ENCODE results near the gene DIAPH3.

The DIAPH3 gene

DNA sequence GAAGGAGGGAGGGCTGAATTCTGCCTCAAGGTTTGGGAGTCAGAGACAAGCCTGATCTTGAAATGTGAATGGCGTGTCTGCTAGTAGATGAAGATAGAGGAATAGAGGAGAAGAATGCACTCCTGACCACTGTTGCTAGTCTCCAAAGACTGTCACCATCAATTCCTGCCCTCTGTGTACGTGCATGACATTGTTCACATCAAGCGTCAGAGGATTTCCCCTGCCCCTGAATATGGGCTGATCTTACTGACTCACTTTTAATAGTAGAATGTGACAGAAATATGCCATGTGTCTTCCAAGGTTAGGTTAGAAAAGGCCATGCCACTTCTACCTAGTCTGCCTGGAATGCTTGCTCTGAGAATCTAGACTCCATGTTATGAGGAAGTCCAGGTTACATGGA, 538.6 kb downstream of the DIAPH3 start:
- no peak for DNase-seq (ENCODE audit: low read depth, low spot score)

DNA sequence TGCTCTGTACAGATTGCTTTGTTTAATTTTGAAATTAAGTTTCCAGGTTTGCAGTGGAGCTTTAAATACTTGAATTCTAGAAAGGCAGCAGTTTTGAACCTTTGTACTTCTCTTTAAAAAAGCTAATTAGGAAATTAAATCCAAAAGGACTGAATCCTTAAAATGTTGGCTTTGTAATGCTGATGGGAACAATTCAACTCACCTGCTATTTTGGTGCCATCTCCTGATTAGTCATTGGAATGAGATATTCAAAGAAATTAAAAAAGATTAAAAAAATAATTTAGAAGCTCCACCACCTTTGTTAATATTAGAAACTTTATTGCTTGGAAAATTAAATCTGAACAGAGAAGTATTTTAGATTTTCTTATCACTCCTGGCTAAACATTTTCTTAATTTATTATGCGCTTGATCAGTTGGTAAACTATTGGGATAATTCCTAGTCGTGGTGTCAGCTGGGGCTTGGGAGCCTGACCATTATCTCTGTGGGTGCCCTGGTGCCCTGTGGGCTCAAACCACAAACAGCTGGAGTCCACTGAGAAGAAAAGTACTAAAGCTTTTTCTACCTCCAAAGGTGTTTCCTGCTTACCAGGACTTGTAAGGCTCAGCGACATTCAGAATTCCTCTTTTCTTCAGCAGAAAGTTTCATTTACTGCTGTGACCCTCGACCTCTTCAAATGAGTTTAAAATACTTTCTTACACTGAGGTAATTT, 540.4 kb downstream of the DIAPH3 start:
- no peak for DNase-seq (ENCODE audit: low read depth, low spot score)

DNA sequence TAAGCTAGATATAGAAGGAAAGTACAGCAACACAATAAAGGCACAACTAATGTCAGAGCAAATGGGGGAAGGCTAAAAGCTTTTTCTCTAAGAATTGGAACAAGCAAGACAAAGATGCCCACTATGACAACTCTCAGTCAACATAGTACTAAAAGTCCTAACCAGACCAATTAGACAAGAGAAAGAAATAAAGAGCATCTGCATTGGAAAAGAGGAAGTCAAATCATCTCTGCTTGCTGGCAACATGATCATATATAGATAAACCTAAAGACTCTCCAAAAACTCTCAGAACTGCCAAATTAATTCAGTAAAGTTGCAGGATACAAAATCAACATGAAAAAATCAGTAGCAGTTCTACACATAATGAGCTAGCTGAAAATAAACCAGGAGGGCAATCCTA, 542.0 kb downstream of the DIAPH3 start:
- no peak for DNase-seq (ENCODE audit: low read depth, low spot score)

Data from smooth muscle cell of the brain vasculature (primary cell).